AG09319 (cell line): ENCODE results near the gene TFCP2L1.

ENCODE experiments used
- DNase-seq: peaks from one replicate; pipeline ENCODE4 v3.0.0-alpha.2; 2010; ENCODE audit warnings: low read depth; ENCODE audit errors: extremely low read depth
- TF ChIP-seq, protein P1 (sequence below): IDR thresholded peaks from 2 replicates; pipeline ENCODE4 v1.5.1; 2011; ENCODE audit warnings: low read depth, mild to moderate bottlenecking, inconsistent platforms, low read length, moderate library complexity

Gene TFCP2L1

DNA sequence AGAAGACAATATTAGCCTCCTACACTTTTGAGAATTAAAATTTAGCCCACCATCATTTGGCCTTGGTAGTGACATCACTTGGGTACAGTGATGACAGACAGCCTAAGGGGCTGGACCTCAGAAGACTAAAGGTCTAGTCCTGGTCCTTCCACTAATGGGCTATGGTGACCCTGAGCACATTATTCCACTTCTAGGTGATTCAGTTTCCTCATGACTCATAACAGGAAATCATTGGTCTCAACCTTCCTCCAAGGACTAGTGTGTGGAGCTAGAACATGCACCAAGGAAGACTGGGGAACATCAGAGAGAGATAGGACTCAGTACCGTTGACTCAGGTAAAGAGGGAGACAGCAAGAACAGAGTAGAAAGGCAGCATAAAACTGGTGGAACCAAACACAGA, 64.0 kb downstream of the TFCP2L1 start:
- TF ChIP-seq, protein P1, sequence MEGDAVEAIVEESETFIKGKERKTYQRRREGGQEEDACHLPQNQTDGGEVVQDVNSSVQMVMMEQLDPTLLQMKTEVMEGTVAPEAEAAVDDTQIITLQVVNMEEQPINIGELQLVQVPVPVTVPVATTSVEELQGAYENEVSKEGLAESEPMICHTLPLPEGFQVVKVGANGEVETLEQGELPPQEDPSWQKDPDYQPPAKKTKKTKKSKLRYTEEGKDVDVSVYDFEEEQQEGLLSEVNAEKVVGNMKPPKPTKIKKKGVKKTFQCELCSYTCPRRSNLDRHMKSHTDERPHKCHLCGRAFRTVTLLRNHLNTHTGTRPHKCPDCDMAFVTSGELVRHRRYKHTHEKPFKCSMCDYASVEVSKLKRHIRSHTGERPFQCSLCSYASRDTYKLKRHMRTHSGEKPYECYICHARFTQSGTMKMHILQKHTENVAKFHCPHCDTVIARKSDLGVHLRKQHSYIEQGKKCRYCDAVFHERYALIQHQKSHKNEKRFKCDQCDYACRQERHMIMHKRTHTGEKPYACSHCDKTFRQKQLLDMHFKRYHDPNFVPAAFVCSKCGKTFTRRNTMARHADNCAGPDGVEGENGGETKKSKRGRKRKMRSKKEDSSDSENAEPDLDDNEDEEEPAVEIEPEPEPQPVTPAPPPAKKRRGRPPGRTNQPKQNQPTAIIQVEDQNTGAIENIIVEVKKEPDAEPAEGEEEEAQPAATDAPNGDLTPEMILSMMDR: no peak
- no peak for DNase-seq

DNA sequence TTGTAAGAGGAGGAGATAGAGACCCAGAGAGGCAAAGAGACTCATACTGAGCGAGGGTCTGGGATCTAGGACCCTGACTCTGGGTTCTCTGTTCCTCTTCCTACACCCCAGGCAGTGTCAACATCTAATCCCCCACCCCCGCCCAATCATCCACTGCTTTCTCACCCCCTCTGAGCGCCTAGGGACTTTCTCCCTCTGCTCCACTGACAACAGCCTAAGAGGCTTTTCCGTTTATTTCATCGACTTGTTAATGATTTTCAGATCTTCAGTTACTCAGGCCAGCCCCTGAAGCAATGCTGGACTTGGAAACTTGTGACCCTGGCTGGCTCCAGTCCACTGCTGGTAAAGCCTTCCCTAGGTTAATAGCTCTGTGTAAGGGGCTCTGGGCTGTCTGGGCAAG, 65.1 kb downstream of the TFCP2L1 start:
- DNase-seq: no peak
- TF ChIP-seq, protein P1: no peak

DNA sequence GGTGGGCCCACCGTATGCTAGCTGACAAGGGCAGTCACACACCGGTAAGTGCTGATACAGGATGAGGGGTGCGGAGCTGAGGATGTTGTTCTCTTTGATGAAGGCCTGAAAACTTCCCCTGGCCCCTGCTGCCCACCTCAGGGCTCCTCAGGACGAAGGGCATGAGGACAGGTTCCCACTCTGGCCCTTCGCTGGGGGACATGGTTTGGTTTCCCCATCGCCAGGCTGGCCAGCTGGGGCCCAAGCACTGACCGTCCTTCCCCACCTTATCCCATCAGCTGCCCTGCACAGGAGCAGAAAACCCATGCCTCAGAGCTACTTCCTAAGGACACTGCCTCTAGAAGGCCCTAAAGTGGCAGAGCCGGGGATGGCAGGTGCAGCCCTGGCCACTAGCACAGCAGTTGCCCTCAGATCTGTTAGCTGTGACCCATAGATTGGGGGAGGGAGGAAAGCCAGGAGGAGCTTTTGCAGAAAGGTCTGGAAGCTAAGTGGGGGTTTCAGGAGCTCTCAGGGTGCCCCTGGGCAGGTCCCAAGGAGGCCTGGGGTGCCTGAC, 66.5 kb downstream of the TFCP2L1 start:
- no peak for DNase-seq
- TF ChIP-seq, protein P1: no peak

DNA sequence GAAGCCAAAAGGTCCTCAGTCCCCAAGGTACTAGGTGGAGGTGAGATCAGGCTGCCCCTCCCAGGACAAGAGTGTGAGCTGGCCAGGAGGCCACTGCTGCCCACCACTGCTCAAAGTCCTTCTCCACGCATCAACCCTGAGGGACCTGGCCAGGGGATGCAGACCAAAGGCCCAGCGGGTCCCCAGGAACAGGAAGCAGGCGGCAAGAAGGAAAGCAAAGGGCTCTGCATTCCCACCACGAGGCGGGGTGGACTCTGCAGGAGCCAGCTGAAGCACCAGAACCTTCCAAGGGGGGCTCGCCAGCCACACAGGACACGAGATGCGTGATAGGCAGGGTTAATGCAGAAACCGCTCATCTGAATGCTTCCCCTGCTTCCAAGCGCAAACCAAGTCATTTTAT, 67.4 kb downstream of the TFCP2L1 start:
- TF ChIP-seq, protein P1: no peak
- no peak for DNase-seq

DNA sequence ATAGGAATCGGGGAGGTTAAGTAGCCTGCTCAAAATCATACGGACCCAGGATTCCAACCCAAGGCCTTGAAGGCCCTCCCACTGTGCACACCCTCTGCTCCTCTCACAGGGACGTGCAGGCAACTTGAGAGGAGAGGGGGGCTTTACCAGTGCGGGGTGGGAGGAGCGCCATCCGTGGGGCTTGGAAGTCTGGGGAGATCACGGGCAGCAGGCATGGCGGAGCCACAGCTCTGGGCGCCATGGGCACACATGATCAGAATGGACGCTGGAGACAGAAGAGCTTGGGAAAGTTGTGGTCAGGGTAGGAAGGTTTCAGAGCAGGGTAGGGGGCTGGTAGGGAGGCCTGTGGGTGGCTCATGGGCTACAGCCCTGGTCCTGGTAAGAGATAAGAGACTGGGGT, 70.7 kb downstream of the TFCP2L1 start:
- TF ChIP-seq, protein P1: no peak
- DNase-seq: no peak

DNA sequence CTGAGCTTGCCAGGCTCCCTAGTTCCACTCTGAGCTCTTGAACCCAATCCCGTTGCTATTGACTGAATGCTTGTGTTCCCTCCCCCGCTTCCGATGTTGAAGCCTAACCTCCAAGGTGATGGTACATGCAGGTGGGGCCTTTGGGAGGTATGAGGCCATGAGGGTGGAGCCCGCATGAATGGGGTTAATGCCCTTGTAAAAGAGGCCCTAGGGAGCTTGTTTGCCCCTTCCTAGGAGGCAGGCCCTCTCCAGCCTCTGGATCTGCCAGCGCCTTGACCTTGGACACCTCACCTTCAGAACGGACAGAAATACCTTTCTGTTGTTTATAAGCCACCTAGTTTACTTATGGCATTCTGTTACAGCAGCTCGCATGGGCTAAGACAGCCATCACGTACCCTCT, 71.6 kb downstream of the TFCP2L1 start:
- TF ChIP-seq, protein P1: no peak
- no peak for DNase-seq

DNA sequence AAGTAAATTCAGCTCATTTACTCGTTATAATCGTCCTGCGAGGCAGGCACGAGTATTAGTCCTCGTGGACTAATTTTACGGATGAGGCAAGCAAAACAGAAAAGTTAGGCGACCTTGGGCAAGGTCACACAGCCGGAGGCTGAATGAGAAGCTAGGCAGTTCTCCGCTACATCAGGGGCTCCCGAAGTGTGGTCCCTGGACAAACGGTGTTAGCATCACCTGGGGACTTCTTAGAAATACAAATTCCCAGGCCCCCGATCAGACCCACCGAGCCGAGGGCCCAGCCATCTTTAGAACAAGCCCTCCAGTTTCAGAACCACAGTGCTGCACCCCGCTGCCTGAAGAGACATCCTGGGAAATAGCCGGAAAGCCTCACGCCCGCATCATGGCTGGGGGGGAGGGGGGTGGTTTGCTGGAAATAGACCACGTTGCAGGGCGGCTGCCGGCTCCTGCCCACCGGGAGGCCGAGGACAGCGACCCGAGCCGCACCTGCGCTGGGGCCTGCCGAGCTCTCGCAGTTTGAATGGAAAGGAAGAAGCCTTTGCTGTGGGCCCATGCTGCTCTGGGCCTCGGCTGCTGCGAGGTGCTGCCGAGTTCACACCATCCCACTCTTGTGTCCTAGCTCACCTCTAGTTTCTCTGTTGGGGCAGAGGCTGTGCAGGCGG, 72.2 kb downstream of the TFCP2L1 start:
- DNase-seq: no peak
- TF ChIP-seq, protein P1: no peak
